ENCODE results near the gene DLGAP5. TPM values are rescaled to one million over a fixed set of nuclear protein-coding genes. Genes with fewer than 3 reads are reported as not detected.

The DLGAP5 gene
- total RNA-seq, 1 experiment from 2014 or later: 14.1 TPM

DNA sequence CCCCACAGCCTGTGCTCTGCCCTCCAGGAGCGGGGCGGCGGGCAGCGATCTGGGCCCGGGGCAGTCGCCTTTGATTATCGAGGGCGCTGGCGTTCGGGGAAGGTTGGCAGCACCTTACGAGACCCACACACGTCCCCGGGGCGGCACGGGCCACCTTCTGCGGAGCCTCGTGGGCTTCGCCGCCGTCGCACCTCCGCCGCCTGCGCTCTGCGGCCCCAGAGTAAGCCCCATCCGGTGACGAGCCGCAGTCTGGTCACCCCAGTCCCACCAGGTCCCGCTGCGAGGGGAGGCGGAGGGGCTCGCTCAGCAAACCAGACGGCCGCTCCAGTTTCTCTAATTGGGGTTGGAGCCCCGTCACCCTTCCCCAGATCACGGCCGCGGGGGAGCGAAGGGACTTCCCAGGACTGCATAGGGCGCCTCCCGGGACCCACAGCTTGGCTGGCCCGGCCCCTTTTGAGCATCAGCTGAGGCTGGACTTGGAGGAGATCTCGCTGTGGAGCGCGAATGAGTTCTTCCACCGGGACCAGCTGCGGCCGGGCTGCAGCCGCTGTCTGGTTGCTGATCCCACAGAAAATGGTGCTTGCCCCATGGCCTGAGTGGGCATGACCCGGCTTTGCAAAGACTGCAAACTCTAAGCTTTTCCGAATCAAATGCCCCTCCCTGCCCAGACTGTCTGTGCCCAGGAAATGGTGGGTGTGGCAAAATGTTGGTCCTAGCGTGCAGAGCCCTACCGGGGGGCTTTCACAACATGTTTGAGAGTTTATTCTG, 61.8 kb downstream of the DLGAP5 start:
- DNase-seq (ENCODE audit: low spot score): peak; percentile 56

DNA sequence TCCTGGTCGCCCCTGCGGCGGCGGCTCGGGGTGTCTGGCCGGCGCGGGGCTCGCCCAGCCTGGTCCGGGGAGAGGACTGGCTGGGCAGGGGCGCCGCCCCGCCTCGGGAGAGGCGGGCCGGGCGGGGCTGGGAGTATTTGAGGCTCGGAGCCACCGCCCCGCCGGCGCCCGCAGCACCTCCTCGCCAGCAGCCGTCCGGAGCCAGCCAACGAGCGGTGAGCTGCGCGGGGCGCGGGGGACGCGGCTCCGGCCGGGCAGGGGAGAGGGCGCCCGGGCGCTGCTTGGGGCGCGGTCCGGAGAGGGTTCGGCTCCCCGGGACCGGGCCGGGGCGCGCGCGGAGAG, 62.3 kb downstream of the DLGAP5 start, which contains the start of gene LGALS3:
Gene LGALS3, plus strand, starts transcription at position 167 of the 342 bp plus-strand sequence. CDS start 8,122 bp downstream, outside the sequence.
- peak; percentile 63 for DNase-seq (ENCODE audit: low spot score)

DNA sequence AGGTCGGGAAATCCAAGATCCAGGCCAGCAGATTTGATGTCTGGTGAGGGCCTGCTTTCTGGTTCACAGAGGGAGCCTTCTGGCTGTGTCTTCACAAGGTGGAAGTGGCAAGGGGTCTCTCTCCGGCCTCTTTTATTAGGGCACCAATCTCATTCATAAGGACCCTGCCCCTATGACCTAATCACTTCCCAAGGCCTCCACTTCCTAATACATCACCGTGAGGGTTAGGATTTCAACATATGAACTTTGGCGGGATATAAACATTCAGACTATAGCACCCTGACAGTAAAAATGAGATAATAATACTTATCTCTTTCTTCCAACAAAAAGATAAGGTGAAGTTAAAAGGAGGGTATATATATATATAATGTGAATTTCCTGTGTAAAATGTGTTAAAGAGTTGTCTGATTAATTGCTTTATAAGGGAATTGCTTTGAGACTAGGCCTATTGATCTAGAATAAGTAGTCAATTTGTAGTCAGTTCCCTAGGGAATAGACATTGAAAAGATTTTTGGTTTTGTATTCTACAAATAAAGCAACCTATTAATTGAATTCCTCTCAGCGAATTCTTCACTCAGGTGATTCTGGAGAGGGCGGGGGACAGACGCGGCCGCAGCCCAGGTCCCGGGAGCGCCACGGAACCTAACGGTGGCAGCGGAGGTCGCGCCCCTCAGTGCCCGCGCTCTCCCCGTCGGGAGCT, 62.8 kb downstream of the DLGAP5 start:
- peak; percentile 22 for DNase-seq (ENCODE audit: low spot score)

DNA sequence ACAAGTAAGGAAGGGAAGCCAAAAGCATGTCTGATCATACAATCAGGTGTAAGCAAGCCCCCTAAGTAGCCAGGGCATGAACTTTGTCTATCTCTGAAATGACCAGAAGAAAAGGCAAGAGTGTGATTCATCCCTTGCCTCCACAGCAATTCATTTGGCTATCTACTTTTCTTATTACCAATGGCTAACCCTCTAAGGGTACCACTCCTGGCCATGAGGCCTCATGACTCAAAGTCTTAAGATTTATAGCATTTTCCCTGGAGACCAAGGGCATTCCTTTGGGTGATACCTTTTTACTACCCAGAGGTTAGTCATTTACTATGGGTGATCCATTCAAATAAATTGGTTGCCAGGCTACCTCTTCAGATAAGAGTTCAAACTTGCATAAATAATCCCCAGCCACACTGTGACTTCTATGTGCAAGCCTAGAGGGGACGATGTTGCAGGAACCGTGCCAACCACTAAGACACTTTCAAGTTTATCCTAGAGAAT, 63.9 kb downstream of the DLGAP5 start:
- peak; percentile 75 for DNase-seq (ENCODE audit: low spot score)

DNA sequence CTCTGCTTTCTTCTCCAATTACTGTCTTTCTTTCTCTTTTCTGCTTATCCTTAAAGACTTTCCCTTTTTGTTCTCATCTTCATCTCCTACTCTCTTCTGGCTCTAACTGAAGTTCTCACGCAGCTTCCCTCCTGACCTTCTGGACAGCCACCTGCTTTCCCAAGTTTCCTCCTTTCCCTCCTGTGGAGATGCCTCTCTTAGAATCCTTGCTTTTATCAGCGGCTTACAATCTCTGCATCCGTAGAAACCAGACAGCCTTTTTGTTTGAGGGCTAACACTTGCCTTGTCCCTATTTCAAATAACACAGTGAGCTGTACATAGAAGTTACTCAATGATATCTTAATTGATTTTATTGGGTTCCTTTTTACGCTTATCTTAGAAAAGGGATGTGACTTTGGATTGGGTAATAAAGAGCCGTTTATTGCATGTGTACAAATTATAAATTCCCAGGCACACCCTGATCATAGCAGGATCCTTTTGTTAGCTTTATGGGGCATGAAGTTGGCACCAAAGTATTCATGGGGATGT, 64.4 kb downstream of the DLGAP5 start:
- peak; percentile 41 for DNase-seq (ENCODE audit: low spot score)

DNA sequence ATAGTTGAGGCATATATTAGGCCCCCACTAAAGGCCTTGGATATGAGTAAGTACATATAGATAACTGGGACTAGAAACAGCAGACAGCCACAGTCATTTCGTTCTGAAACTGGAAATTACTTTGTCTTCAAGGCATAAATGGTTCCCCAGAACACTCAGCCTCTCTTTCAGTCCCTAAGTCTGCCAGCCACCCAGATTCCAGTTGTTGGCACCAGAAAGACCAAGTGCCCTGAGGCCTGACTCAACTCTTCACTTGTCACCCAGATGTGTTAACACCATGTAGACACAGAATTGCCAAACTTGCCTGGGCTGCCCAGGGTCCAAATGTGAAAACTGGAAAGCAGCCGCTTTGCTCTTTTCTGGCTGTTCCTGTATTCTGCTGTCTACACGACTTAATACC, 65.4 kb downstream of the DLGAP5 start:
- no peak for DNase-seq (ENCODE audit: low spot score)

DNA sequence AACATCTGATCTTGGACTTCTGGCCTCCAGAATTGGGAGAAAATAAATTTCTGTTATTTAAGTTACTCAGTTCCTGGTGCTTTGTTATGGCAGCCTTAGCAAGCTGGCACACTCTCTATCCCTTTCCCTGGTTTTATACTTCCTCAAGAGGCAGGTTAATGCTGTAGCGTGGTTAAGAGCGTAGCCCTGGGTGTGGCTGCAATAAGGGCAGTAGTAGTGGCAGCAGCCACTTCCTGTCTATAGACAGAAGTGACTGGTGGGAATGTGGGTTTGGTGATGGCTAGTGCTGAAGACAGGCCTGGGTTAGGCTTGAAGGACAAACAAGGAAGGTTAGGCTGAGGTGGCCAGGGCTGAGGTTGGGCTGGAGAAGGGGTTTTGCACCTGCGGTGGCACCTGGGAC, 66.0 kb downstream of the DLGAP5 start:
- DNase-seq (ENCODE audit: low spot score): peak; percentile 53

DNA sequence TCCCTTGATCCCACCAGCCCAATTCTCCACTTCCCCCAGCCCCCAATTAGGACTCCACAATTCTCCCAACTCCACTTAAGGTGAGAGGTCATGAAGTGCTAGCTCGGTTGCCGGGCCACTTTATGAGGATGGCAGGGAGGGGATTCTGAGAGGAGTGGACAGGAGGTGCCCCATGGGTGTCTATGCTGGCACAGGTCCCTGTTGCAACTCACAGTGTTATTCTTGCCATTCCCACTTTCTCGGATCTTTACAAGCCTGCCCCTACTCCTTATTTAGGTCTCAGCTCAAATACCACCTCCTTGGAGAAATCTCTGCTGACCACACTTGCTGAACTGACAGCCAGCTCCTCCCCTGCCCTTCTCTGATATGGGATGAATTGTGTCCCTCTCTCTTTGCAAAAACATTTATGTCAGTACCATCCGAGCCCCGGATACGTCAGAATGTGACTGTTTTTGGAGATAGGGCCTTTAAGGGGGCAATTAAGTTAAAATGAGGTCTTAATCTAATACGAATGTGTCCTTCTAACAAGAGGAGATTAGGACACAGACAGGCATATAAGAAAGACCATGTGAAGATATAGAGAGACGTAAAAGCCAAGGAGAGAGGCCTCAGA, 66.5 kb downstream of the DLGAP5 start:
- no peak for DNase-seq (ENCODE audit: low spot score)

DNA sequence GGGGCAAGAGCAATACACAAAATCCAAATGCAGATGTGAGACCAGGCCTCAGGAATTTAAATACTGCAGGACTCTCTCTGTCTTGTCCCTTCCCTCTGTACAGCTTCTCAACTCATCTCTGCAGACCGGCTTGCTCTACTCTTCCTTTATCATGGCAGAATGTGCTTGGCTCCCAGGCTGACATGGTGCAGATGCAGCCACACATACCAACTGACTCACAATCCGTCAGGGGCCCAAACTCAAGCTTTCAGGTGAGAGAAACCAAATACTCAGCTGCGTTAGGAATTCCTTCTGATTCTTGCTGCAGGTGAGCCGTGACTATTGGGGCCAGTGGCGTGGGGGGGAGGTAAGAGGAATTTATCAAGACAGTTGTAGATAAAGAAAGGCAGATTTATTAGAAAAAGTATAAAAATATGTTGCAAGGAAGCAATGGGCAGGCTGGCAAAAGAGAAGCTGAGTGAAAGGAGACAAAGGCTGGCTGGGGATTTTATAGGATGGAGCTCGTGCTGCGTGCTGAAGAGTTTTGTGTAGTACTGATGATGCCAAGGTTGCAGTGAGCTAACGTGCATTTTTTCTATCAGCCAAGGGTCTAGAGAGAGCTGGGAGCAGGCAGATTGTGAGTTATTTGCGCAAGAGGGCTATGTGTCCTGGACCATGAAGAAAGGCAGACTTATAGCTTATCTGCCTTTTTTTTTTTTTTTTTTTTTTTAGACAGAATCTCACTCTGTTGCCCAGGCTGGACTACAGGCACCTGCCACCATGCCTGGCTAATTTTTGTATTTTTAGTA, 67.3 kb downstream of the DLGAP5 start:
- DNase-seq (ENCODE audit: low spot score): no peak

DNA sequence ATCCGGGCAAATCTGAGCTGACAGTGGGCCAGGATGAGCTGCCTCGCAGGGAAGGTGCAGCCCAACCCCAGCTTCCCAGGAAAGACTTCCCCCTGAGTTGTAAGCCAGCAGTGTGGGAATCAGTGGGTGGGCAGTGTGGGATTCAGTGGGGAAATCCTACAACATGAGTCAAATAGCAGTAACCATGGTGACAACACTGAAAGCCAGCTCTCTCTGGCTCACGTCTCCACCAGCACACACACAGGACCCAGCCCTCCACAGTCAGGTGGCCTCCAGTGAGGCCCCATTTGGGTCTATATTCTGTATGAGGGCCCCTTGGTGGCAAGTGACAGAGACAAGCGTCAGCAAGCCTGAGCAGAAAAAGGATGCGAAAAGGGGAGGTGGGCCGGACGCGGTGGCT, 68.3 kb downstream of the DLGAP5 start:
- DNase-seq (ENCODE audit: low spot score): peak; percentile 41

DNA sequence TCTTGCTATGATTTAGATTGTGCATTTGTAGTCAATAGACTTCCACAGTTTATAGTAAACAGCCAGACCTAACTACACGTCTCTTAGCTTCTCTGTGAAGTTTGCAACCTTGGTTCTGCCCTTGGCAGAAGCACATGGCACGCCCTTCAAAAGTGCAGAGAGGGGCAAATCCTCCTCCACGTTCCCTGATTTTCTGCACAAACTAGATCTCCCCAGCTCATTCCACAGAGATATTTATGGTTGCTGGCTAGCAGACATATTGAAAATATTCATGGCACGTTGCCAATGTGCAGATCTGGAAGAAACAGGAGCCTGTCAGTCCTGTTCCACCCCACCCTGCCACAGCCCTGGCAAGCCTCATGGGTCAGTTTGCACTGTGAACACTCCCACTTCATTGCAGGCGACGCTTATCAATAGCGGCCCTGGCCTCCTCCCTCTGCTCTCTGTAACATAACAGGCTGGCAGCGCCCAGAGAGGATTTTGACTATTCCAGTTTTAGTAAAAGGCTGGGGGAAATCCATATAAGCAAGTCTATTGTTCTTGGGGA, 68.9 kb downstream of the DLGAP5 start:
- DNase-seq (ENCODE audit: low spot score): peak; percentile 85

DNA sequence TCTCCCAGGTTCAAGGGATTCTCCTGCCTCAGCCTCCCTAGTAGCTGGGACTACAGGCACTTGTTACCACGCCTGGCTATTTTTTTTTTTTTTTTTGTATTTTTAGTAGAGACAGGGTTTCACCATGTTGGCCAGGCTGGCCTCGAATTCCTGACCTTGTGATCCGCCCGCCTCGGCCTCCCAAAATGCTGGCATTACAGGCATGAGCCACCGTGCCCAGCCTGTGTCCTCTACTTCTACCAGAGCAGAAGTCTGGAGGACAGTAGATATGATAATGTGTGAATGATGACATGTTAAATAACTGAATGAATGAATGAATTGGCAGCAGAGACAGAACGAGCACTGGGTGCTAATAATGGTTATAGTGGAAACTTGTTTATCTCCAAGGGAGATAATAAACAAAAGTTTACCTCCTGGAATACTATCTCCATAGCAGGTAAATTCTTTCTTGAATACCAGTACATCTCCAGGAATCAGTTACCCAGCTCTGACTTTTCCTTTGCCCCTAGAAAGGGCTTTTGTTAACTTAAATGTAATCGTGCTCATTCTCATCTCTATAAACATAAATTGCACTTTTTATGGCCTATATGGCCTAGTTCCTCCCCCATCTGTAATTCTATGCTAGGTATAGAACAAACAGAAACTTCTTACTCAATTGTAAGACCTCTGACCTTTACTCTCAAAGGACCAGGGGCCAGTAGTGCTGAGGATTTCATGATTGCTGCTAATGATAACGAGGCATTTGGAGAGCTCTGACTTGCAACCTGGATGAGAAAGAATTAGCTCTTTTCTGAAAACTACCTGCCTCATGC, 69.6 kb downstream of the DLGAP5 start:
- no peak for DNase-seq (ENCODE audit: low spot score)

DNA sequence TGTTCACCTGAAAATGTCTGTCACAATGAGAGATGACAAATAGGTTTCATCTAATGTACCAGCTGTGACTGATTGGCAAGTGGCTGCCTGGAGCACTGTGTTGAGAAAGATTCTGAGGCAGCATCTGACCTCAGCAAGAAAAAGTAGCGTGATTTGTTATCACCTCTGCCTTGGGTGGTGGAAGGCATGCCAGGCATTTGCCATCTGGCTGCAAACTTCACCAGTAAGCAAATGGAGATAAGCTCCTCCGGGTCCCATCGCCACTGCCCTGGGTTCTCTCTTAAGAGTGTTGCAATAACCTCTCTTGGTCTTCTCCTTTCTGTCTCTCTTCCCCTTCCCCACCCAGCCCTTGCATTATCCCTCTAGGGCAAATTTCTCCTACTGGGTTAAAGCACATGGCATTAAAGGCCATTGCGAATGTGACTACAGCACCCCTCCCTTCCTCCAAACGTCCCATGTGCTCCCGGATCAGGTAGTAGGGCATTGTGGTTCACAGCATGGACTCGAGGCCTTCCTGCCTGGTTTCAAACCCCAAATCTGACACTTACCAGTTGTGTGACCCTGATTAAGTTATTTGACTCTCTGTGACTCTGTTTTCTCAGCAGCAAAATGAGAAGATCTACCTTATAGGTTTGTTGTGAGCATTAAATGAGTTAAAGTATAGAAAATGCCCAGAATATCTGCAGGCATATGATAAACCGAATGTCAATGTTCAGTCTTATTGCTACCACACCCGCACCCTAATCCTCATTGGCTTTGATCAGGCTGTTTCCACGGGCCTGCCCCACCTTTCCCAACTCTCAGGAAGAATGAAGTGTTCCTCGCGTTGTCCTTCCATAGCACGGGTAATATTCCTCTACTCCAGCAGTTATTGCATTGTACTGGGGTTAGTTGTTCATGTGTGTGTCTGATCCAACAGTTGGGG, 70.6 kb downstream of the DLGAP5 start:
- DNase-seq (ENCODE audit: low spot score): no peak

DNA sequence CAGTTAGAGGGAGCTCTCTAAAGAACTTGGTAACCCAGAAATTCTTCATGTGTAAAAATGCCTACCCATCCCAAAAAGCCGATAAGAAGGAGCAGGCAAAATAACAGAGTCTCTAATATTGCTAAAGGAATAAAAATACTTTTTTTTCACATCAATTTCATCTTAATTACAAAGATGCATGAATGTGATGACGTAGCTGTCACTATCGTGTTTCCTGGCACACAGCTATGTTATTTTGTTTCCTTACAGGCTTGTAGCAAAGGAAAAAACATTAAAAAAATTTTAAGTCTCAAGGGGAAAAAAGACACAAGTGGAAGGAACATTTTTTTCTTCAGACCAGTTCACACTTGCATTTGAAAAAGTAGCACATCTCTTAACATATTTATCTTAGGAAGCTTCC, 72.6 kb downstream of the DLGAP5 start:
- DNase-seq (ENCODE audit: low spot score): no peak

DNA sequence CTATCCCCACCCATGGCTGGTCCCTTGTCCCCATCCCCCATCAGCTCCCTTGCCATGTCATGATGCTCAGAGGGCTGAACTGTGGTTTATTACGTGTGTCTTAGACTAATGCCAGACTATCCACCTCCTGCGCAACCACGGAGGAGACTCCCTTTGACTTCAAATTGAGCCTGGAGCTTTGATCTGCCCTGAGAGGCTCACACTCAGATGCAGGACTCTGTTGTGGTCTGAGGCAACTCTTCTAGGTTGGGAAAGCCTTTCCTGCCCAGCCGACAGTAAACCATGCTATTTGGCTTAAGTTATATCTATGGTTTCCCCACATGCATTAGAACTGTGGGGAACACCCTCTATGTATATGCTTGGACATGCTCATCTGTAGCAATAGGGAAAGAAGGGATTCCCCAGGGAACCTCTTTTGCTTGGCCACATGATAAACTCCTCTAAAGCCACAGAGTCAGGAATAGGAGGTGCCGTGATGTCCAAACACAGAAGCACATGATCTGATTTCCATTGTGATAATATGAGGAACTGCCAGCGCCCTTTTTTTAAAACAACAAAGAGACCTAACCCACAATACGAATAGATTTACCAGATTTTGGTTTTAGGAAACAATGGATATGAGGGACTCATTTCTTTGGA, 73.5 kb downstream of the DLGAP5 start:
- no peak for DNase-seq (ENCODE audit: low spot score)

DNA sequence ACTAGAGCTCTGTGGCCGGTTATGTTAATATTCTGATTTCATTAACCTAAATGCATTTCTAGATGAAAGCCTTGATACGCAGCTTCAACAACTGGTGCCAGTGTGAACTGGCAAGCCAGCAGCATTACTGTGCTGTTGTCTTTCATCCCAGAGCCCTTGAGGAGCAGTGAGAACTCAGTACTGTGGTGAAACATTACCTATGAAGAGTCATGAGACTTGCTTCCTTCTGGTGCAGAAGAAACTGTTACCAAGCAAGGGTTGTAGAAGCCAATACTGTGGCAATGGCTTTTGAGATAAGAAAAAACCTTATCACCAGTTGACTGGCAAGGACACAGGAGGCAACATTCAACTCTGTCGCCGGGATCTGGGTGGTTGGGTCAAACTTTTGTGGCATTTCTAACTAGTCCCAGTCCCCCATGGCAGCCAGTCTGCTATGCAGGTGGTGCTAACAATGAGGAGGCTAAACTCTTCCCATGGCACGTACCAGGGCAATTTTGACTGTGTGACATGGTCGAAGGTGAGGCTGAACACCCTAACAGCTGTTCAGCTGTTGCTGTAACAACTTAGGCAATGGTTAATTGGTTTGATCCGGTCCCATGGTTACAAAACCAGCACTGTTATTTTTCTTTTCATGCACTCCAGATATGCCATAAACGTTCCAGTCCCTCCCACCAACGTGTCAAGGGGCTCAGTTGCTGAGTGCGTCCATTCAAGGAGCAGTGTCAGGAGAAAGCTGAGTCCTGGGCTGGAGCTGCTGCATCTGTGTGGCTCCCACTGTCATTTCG, 74.9 kb downstream of the DLGAP5 start:
- no peak for DNase-seq (ENCODE audit: low spot score)

DNA sequence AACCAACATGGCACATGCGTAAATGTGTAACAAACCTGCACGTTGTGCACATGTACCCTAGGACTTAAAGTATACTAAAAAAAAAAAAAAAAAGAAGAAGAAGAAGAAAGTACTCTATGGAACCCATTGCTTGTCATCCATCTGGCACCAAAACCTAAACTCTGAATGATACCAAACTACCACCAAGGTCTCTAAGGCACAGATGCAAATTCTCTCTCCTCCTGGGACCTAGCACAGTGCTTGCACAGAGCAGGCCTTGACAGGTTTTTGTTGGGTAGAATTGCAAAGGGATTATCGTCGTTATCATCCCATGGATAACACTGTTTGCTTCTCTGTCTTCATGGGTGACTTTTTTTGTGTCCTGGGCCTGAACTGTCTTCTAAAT, 75.5 kb downstream of the DLGAP5 start:
- no peak for DNase-seq (ENCODE audit: low spot score)

DNA sequence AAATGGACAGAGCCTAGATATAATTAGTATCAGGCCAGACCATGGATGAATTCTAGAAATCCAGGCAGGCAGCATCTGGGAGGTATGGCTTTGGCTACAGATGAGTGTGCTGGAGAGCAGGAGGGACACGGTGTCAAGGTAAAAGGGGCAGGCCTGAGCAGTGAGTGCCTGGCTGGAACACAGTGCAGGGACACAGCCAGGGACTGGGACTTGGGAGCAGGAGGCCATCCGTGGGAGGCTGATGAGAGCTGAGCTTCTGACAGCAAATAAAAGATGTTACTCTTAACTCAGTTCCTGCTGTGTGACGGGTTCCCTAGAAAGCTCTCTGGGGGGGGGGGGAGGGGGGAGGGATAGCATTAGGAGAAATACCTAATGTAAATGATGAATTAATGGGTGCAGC, 75.9 kb downstream of the DLGAP5 start:
- no peak for DNase-seq (ENCODE audit: low spot score)
